ENCODE measurements around the gene POU3F3.

The POU3F3 gene

GRCh38 chr2:104872866-104873688 lies 19.2 kb downstream of the POU3F3 start:
- POLR2A ChIA-PET, result interaction anchor here (0.6 kb wide), 1 partner anchor 252 kb away, joined by 3 read pairs; no protein-coding TSS in a partner anchor
- CTCF ChIA-PET, result interaction anchor here (0.8 to 3.3 kb wide), 6 partner anchors 10 to 1712 kb away, joined by 3 to 23 read pairs (median 3); no protein-coding TSS in a partner anchor
- DNase-seq (ENCODE audit: low read depth, low spot score), result no peak
- H3K4me3 ChIP-seq (ENCODE audit: low read depth, low read length), result peak overlapping the region; percentile 56
- TF ChIP-seq, protein P1, sequence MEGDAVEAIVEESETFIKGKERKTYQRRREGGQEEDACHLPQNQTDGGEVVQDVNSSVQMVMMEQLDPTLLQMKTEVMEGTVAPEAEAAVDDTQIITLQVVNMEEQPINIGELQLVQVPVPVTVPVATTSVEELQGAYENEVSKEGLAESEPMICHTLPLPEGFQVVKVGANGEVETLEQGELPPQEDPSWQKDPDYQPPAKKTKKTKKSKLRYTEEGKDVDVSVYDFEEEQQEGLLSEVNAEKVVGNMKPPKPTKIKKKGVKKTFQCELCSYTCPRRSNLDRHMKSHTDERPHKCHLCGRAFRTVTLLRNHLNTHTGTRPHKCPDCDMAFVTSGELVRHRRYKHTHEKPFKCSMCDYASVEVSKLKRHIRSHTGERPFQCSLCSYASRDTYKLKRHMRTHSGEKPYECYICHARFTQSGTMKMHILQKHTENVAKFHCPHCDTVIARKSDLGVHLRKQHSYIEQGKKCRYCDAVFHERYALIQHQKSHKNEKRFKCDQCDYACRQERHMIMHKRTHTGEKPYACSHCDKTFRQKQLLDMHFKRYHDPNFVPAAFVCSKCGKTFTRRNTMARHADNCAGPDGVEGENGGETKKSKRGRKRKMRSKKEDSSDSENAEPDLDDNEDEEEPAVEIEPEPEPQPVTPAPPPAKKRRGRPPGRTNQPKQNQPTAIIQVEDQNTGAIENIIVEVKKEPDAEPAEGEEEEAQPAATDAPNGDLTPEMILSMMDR (IDR thresholded peaks at IDR 0.05; ENCODE audit: insufficient read depth, low read length, missing control alignments), result peak; percentile 72

DNA sequence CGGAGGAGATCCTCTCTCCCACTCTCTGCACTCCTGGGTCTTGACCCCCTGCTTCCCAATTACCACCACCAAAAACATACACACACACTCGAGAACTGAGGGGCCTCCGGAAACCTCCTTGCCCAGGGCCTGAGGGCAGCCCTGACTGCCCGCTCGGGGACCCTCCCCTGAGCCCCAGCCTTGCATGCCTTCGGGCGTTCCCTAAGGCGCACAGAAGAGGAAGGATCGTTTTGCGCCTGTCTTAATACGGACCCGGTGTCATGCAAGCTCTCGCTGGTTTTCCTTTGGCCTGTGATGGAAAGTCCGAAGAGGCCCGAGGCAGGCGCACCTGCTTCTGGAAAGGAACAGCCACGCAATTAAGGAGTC lies 19.8 kb downstream of the POU3F3 start:
- TF ChIP-seq, protein P1 (IDR thresholded peaks at IDR 0.05; ENCODE audit: insufficient read depth, low read length, missing control alignments), result no peak
- no peak overlapping the region for H3K4me3 ChIP-seq (ENCODE audit: low read depth, low read length)
- no peak for DNase-seq (ENCODE audit: low read depth, low spot score)
- CTCF ChIA-PET, result interaction anchor here (1.1 to 3.3 kb wide), 2 partner anchors 114 to 1712 kb away, joined by 3 to 23 read pairs; no protein-coding TSS in a partner anchor
- POLR2A ChIA-PET, result no interaction called here

DNA sequence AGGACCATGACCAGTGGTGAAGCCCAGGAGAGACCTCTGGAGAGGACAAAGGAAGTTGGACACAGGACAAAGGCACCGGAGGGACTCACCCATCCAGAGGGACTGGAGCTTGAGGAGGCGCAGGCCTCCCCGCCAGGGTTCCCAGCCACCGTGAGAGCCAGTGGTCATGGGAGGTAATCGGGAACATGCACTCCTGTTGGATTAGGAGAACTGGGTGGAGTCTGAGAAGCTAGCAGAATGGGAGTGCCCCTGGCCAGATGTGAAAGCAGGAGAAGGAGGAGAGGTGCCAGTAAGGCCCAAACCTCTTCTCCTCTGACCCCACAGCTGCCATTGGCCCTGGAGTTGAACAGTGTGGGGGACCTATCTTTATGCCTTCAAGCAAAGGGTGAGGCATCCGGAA lies 20.3 kb downstream of the POU3F3 start:
- H3K4me3 ChIP-seq (ENCODE audit: low read depth, low read length), result no peak overlapping the region
- CTCF ChIA-PET, result interaction anchor here (1.1 to 3.3 kb wide), 2 partner anchors 114 to 1713 kb away, joined by 3 to 23 read pairs; no protein-coding TSS in a partner anchor
- POLR2A ChIA-PET, result no interaction called here
- TF ChIP-seq, protein P1 (IDR thresholded peaks at IDR 0.05; ENCODE audit: insufficient read depth, low read length, missing control alignments), result no peak
- DNase-seq (ENCODE audit: low read depth, low spot score), result no peak

GRCh38 chr2:104875262-104875661 lies 21.3 kb downstream of the POU3F3 start:
- CTCF ChIA-PET, result interaction anchor here (2.4 to 3.3 kb wide), 2 partner anchors 25 to 1714 kb away, joined by 5 to 23 read pairs; no protein-coding TSS in a partner anchor
- H3K4me3 ChIP-seq (ENCODE audit: low read depth, low read length), result no peak overlapping the region
- POLR2A ChIA-PET, result no interaction called here
- no peak for DNase-seq (ENCODE audit: low read depth, low spot score)
- TF ChIP-seq, protein P1 (IDR thresholded peaks at IDR 0.05; ENCODE audit: insufficient read depth, low read length, missing control alignments), result no peak

DNA sequence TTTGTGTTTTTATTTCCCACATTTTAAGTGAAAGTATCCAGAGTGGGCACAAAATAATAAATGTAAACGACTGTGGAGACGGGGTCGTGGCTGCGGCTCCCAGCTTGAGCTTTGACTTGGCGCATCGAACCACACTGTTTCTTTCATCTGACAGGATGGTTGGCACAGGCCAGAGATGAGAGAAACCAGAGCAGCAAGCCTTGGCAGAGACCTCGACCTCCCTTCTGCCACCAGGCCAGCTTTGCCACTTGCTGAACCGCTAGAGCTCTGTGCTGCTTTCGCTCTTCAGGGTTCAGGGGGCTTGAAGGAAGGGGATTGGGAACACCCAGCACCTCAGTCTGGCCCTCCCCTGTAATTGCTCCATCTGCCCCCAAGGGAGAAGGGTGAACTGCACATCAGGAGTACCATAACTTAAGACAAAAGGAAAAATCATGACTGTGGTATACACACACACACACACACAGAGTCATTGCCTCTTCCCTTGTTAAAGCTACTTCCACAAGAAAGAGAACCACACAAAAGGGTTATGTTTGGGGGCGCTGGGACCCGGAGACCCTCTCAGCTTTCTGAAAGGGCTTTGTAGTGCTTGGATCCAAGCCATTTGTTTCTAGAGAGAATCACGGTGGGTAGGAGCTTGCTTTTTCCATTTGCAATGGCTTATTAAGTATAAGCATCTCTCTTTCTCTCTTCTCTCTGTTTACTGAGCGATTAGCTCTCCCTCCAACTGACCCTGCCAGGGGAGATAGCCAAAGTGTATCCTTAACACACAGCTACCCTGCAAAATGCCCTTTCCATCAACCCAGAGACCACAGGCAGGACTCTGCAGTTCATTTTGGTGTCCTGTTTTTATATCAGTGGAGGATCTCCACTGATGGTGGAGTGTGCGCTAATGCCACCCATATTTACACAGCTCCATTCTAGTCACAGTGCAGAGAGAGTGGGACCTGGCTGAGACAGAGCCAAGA lies 23.0 kb downstream of the POU3F3 start:
- DNase-seq (ENCODE audit: low read depth, low spot score), result no peak
- H3K4me3 ChIP-seq (ENCODE audit: low read depth, low read length), result no peak overlapping the region
- TF ChIP-seq, protein P1 (IDR thresholded peaks at IDR 0.05; ENCODE audit: insufficient read depth, low read length, missing control alignments), result no peak
- ChIA-PET POLR2A (no interaction called here), CTCF (interaction anchor here (1.7 to 2.4 kb wide), 2 partner anchors 27 to 1716 kb away, joined by 5 to 7 read pairs; no protein-coding TSS in a partner anchor)

All from AG04449 (cell line).